Stimulated activated naive CD8-positive, alpha-beta T cell treated with anti-CD3 and anti-CD28 coated beads, Interleukin-15, Interleukin-2, amounts not matched to agents 100 ng/mL and 50 ng/mL, for 24 hours (primary cell): ENCODE results near the gene MMP11.
A peak's percentile ranks its signal among the peaks of the same experiment; 100 is the strongest.
"Not testable (repeated sequence)": the region's sequence is repeated elsewhere in the genome, so short reads cannot be mapped to it uniquely, and the experiment has no call there.

Source experiments
- H3K27ac Mint-ChIP-seq: one replicate; pipeline ENCODE4 v1.8.0; 2021; ENCODE audit warnings: mild to moderate bottlenecking, mixed read lengths
- H3K27me3 Mint-ChIP-seq: one replicate; pipeline ENCODE4 v1.8.0; 2021; ENCODE audit warnings: mixed read lengths
- H3K36me3 Mint-ChIP-seq: one replicate; pipeline ENCODE4 v1.8.0; 2021; ENCODE audit warnings: low read depth, mixed read lengths
- H3K4me1 Mint-ChIP-seq: one replicate; pipeline ENCODE4 v1.8.0; 2021; ENCODE audit warnings: low read depth, mixed read lengths
- H3K4me3 Mint-ChIP-seq: one replicate; pipeline ENCODE4 v1.8.0; 2021; ENCODE audit warnings: mild to moderate bottlenecking, mixed read lengths
- H3K9me3 Mint-ChIP-seq: one replicate; pipeline ENCODE4 v1.8.0; 2021; ENCODE audit warnings: mixed read lengths

MMP11 gene

GRCh38 chr22:23772649-23773473, at the start of gene MMP11:
TSS of gene MMP11 (plus strand) at chr22:23772849. CDS start at chr22:23772871, 22 bp downstream.
- H3K27ac Mint-ChIP-seq = no peak within 1 kb of the TSS
- peaks cover 23% of the 10 kb centered on the region for H3K4me1 Mint-ChIP-seq
- no peaks in the 10 kb centered on the region for H3K9me3 Mint-ChIP-seq

GRCh38 chr22:23728108-23728507, 44.5 kb upstream of the MMP11 start:
- H3K27ac Mint-ChIP-seq, H3K4me3 Mint-ChIP-seq, H3K9me3 Mint-ChIP-seq, H3K27me3 Mint-ChIP-seq, H3K36me3 Mint-ChIP-seq, H3K4me1 Mint-ChIP-seq: not testable (repeated sequence)

More at GRCh38 chr22:23772649-23773473, at the start of gene MMP11:
- peak within 1 kb of the TSS; percentile 50 for H3K4me3 Mint-ChIP-seq
- H3K36me3 Mint-ChIP-seq = no peaks in the 10 kb centered on the region
- no peaks in the 10 kb centered on the region for H3K27me3 Mint-ChIP-seq

GRCh38 chr22:23737696-23738095, 35.0 kb upstream of the MMP11 start:
- Mint-ChIP-seq H3K4me3 (no peak overlapping the region), H3K4me1 (no peaks in the 10 kb centered on the region), H3K9me3 (no peaks in the 10 kb centered on the region), H3K27ac (no peak overlapping the region), H3K27me3 (no peaks in the 10 kb centered on the region), H3K36me3 (no peaks in the 10 kb centered on the region)

- Mint-ChIP-seq H3K27me3 (no peaks in the 10 kb centered on the region), H3K4me3 (no peak overlapping the region), H3K36me3 (peaks cover 25% of the 10 kb centered on the region), H3K9me3 (no peaks in the 10 kb centered on the region), H3K27ac (no peak overlapping the region), H3K4me1 (no peaks in the 10 kb centered on the region)
Observed at GRCh38 chr22:23742505-23743264, 30.0 kb upstream of the MMP11 start.

- no peaks in the 10 kb centered on the region for H3K27me3 Mint-ChIP-seq
Observed at GRCh38 chr22:23743303-23743705, 29.3 kb upstream of the MMP11 start.

GRCh38 chr22:23744001-23744400, 28.6 kb upstream of the MMP11 start:
- no peak overlapping the region for H3K27ac Mint-ChIP-seq
- H3K9me3 Mint-ChIP-seq = no peaks in the 10 kb centered on the region
- H3K27me3 Mint-ChIP-seq = no peaks in the 10 kb centered on the region
- H3K36me3 Mint-ChIP-seq = peaks cover 25% of the 10 kb centered on the region
- no peaks in the 10 kb centered on the region for H3K4me1 Mint-ChIP-seq
- H3K4me3 Mint-ChIP-seq = no peak overlapping the region

More at GRCh38 chr22:23743303-23743705, 29.3 kb upstream of the MMP11 start:
- Mint-ChIP-seq H3K36me3 (peaks cover 25% of the 10 kb centered on the region), H3K4me1 (no peaks in the 10 kb centered on the region), H3K27ac (no peak overlapping the region), H3K4me3 (no peak overlapping the region), H3K9me3 (no peaks in the 10 kb centered on the region)

GRCh38 chr22:23744485-23744884, 28.2 kb upstream of the MMP11 start:
- H3K9me3 Mint-ChIP-seq = no peaks in the 10 kb centered on the region
- H3K27me3 Mint-ChIP-seq = no peaks in the 10 kb centered on the region
- no peak overlapping the region for H3K27ac Mint-ChIP-seq
- H3K4me1 Mint-ChIP-seq = peaks cover under 1% of the 10 kb centered on the region
- H3K36me3 Mint-ChIP-seq = peaks cover 25% of the 10 kb centered on the region
- H3K4me3 Mint-ChIP-seq = no peak overlapping the region

GRCh38 chr22:23745791-23746190, 26.9 kb upstream of the MMP11 start:
- Mint-ChIP-seq H3K27ac (no peak overlapping the region), H3K4me3 (no peak overlapping the region), H3K4me1 (peaks cover 12% of the 10 kb centered on the region), H3K27me3 (no peaks in the 10 kb centered on the region), H3K36me3 (peaks cover 25% of the 10 kb centered on the region), H3K9me3 (no peaks in the 10 kb centered on the region)

GRCh38 chr22:23749841-23750301, 22.8 kb upstream of the MMP11 start:
- Mint-ChIP-seq H3K9me3 (no peaks in the 10 kb centered on the region), H3K4me3 (peak overlapping the region; percentile 85), H3K27ac (no peak overlapping the region), H3K36me3 (peaks cover 7% of the 10 kb centered on the region), H3K27me3 (no peaks in the 10 kb centered on the region), H3K4me1 (peaks cover 25% of the 10 kb centered on the region)

- Mint-ChIP-seq H3K36me3 (peaks cover 3% of the 10 kb centered on the region), H3K4me3 (peak overlapping the region; percentile 85), H3K27ac (peak overlapping the region; percentile 80), H3K27me3 (no peaks in the 10 kb centered on the region), H3K4me1 (peaks cover 28% of the 10 kb centered on the region), H3K9me3 (no peaks in the 10 kb centered on the region)
Observed at GRCh38 chr22:23750367-23750713, 22.3 kb upstream of the MMP11 start.

- peaks cover 3% of the 10 kb centered on the region for H3K36me3 Mint-ChIP-seq
- peak within 1 kb of the TSS; percentile 80 for H3K27ac Mint-ChIP-seq
- H3K9me3 Mint-ChIP-seq = no peaks in the 10 kb centered on the region
- no peaks in the 10 kb centered on the region for H3K27me3 Mint-ChIP-seq
- H3K4me1 Mint-ChIP-seq = peaks cover 29% of the 10 kb centered on the region
- H3K4me3 Mint-ChIP-seq = peak within 1 kb of the TSS; percentile 85
Observed at GRCh38 chr22:23750714-23751440, 21.8 kb upstream of the MMP11 start, which contains the start of gene ZNF70. TSS of gene ZNF70 (minus strand) at chr22:23751112. CDS start at chr22:23745140, 5,972 bp downstream.

- Mint-ChIP-seq H3K9me3 (no peaks in the 10 kb centered on the region), H3K27ac (peak overlapping the region; percentile 75), H3K27me3 (no peaks in the 10 kb centered on the region), H3K4me1 (peaks cover 29% of the 10 kb centered on the region), H3K36me3 (peaks cover 3% of the 10 kb centered on the region), H3K4me3 (peak overlapping the region; percentile 80)
Observed at GRCh38 chr22:23751441-23751996, 21.1 kb upstream of the MMP11 start.

- Mint-ChIP-seq H3K27me3 (no peaks in the 10 kb centered on the region), H3K36me3 (no peaks in the 10 kb centered on the region), H3K9me3 (no peaks in the 10 kb centered on the region), H3K27ac (peak overlapping the region; percentile 59), H3K4me1 (peaks cover 34% of the 10 kb centered on the region), H3K4me3 (peak overlapping the region; percentile 80)
Observed at GRCh38 chr22:23752090-23752691, 20.5 kb upstream of the MMP11 start.

- peaks cover 34% of the 10 kb centered on the region for H3K4me1 Mint-ChIP-seq
- no peak overlapping the region for H3K27ac Mint-ChIP-seq
Observed at GRCh38 chr22:23752750-23753149, 19.9 kb upstream of the MMP11 start.

More at GRCh38 chr22:23752750-23753149, 19.9 kb upstream of the MMP11 start:
- peak overlapping the region; percentile 80 for H3K4me3 Mint-ChIP-seq
- no peaks in the 10 kb centered on the region for H3K36me3 Mint-ChIP-seq
- H3K27me3 Mint-ChIP-seq = no peaks in the 10 kb centered on the region
- H3K9me3 Mint-ChIP-seq = no peaks in the 10 kb centered on the region
